ENCODE data around the gene SLC39A10. TPM values are rescaled to one million over a fixed set of nuclear protein-coding genes. Genes with fewer than 3 reads are reported as not detected.

SLC39A10 gene
- total and polyA plus RNA-seq, 2 experiments from 2014 or later = 48.0 to 82.6 TPM

DNA sequence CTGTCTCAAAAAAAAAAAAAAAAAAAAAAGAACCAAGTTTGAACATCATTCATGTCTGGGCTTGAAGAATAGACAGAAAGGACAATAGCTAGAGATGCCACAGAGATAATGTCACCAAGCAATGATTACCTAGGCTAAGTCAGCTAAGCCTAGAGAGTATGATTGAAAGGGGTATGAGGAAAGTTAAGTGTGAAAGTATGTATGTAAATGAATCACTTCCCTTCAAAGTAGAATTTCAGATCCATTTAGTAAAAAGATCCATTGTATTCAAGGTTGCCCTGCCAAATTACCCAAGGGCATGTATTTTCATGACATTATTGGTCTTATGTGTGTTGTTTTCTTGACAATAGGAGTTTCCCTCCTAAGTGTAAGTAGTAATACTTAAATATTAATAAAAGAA is 34.1 kb upstream of the SLC39A10 start:
- in situ Hi-C loops (cut with MboI) = no loop called here
- no peak overlapping the region for H3K4me3 ChIP-seq
- no peaks in the 10 kb centered on the region for H3K27me3 ChIP-seq (replicated peaks; ENCODE audit: insufficient read depth)
- peak; percentile 7 for DNase-seq
- H3K79me2 ChIP-seq (ENCODE audit: insufficient read depth) = no peaks in the 10 kb centered on the region
- H3K9me2 ChIP-seq (ENCODE audit: insufficient read depth) = no peaks in the 10 kb centered on the region
- H3K27ac ChIP-seq = no peak overlapping the region
- no peaks in the 10 kb centered on the region for H3K9me3 ChIP-seq (ENCODE audit: low read depth)
- no peak overlapping the region for H3K9ac ChIP-seq
- no peak overlapping the region for H2AFZ ChIP-seq
- TF ChIP-seq EZH2phosphoT487 (IDR thresholded peaks at IDR 0.05; ENCODE audit: insufficient read depth, low read depth) (no peak), EZH2 (IDR thresholded peaks at IDR 0.05; ENCODE audit: insufficient read depth, poor library complexity, severe bottlenecking) (no peak)
- H3F3A ChIP-seq (ENCODE audit: insufficient read depth) = peaks cover 12% of the 10 kb centered on the region
- peaks cover 28% of the 10 kb centered on the region for H3K4me1 ChIP-seq (ENCODE audit: insufficient read depth)
- no peaks in the 10 kb centered on the region for H3K36me3 ChIP-seq (ENCODE audit: low read depth)
- H4K20me1 ChIP-seq (ENCODE audit: insufficient read depth) = no peaks in the 10 kb centered on the region
- no peak overlapping the region for H3K4me2 ChIP-seq (ENCODE audit: unreplicated experiment)

DNA sequence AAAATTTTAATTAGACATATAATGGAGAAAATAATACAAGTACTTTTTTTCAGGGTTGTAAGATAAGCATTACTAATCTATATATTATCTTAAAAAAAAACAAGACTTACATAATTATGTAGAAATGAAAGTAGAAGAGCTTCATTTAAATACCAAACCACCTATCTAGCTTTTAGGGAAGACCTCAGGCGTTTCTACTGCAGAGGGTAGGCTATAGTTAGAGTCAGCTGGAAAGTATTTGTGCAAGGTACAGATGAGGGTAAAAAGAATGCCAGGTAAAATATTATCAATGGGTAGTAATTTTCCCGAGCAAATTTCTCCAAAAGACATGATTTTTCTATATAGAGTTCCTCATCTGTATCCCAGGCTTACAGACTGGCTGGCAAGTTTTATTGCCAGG is 30.5 kb upstream of the SLC39A10 start:
- no peaks in the 10 kb centered on the region for H4K20me1 ChIP-seq (ENCODE audit: insufficient read depth)
- 65 to 70% methylated on average over 2 of the region's 2 CpGs for WGBS, 2 experiments (ENCODE audit: low coverage in 1 of 2, low lambda C conversion rate in 2 of 2, missing lambda C conversion rate in 2 of 2)

DNA sequence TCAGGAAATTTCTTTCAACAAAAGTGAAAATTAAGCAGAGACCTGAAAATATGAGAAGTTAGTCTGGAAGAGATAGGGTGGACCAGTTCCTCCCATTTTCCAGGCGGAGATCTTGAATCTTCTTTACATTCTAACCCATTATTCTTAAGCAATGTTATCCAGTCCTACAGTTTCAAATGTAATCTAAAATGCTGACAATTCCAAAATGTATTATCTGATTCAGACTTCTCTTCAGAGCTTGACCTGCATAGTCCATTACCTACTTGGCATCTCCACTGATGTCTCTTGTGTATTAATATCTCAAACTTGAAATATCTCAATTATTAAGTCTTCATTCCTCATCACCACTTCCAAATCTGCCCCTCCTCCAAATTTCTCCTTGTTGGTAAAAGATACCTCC is 28.4 kb upstream of the SLC39A10 start:
- in situ Hi-C loops (cut with MboI) = no loop called here
- Histone ChIP-seq H4K20me1 (ENCODE audit: insufficient read depth) (no peaks in the 10 kb centered on the region), H3K4me1 (ENCODE audit: insufficient read depth) (peaks cover 11% of the 10 kb centered on the region), H3K9me2 (ENCODE audit: insufficient read depth) (no peaks in the 10 kb centered on the region), H3K4me3 (no peak overlapping the region), H2AFZ (no peak overlapping the region), H3K27me3 (replicated peaks; ENCODE audit: insufficient read depth) (no peaks in the 10 kb centered on the region), H3K79me2 (ENCODE audit: insufficient read depth) (no peaks in the 10 kb centered on the region), H3K36me3 (ENCODE audit: low read depth) (no peaks in the 10 kb centered on the region), H3K9me3 (ENCODE audit: low read depth) (no peaks in the 10 kb centered on the region), H3K4me2 (ENCODE audit: unreplicated experiment) (no peak overlapping the region), H3K9ac (no peak overlapping the region), H3K27ac (no peak overlapping the region), H3F3A (ENCODE audit: insufficient read depth) (peaks cover 4% of the 10 kb centered on the region; the same call in 1 of the 2 replicates)
- TF ChIP-seq EZH2phosphoT487 (IDR thresholded peaks at IDR 0.05; ENCODE audit: insufficient read depth, low read depth) = no peak
- no peak for TF ChIP-seq EZH2 (IDR thresholded peaks at IDR 0.05; ENCODE audit: insufficient read depth, poor library complexity, severe bottlenecking)
- no peak for DNase-seq
- WGBS, 2 experiments (ENCODE audit: low coverage in 1 of 2, low lambda C conversion rate in 2 of 2, missing lambda C conversion rate in 2 of 2) = 80 to 82% methylated on average over 1 of the region's 1 CpG

More for the DNA sequence above, 30.5 kb upstream of the SLC39A10 start:
- Histone ChIP-seq H3K9me2 (ENCODE audit: insufficient read depth) (no peaks in the 10 kb centered on the region), H3F3A (ENCODE audit: insufficient read depth) (peaks cover 4% of the 10 kb centered on the region; the same call in 1 of the 2 replicates), H3K27me3 (replicated peaks; ENCODE audit: insufficient read depth) (no peaks in the 10 kb centered on the region), H3K9me3 (ENCODE audit: low read depth) (no peaks in the 10 kb centered on the region), H3K27ac (no peak overlapping the region), H2AFZ (no peak overlapping the region), H3K79me2 (ENCODE audit: insufficient read depth) (no peaks in the 10 kb centered on the region), H3K4me2 (ENCODE audit: unreplicated experiment) (no peak overlapping the region), H3K4me1 (ENCODE audit: insufficient read depth) (peaks cover 11% of the 10 kb centered on the region), H3K4me3 (no peak overlapping the region), H3K36me3 (ENCODE audit: low read depth) (no peaks in the 10 kb centered on the region), H3K9ac (no peak overlapping the region)
- in situ Hi-C loops (cut with MboI) = no loop called here
- TF ChIP-seq EZH2 (IDR thresholded peaks at IDR 0.05; ENCODE audit: insufficient read depth, poor library complexity, severe bottlenecking) (no peak), EZH2phosphoT487 (IDR thresholded peaks at IDR 0.05; ENCODE audit: insufficient read depth, low read depth) (no peak)
- no peak for DNase-seq

DNA sequence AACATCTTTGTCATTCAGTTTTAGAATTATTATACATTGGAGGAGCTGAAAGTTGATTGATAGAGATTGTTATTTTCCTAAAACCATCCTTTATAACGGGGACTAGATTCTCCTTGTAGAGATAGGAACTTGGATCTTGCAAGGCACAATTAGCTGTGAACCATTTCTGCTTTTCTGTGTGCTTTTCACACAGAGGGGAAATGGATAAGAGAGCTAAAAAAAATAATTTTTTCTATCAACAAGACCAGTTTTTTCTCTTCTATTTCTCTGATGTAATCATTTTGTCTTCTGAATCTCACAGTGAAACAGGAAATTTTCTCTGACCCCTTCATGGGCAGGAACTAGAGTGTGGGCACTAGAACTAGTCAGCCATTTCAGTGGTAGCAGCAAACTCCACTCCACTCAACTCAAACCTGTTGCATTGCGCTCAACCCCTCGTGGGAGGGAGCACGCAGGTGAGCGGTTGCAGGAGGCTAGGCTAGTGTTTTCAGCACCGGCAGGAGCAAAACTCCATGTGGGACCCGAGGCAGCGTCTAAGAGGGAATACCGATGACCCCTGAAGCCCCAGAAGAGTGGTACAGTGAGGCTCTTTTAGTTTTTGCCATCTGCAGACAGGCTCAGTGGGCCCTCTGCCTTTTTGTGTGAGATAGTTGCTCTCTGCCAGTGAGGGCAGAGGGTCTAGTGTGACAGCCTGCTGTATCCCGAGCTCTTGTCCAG is 24.0 kb upstream of the SLC39A10 start:
- no peaks in the 10 kb centered on the region for H3K27me3 ChIP-seq (replicated peaks; ENCODE audit: insufficient read depth)
- H3K4me3 ChIP-seq = no peak overlapping the region
- H3K36me3 ChIP-seq (ENCODE audit: low read depth) = no peaks in the 10 kb centered on the region
- no peaks in the 10 kb centered on the region for H3K9me2 ChIP-seq (ENCODE audit: insufficient read depth)
- no peak overlapping the region for H3K27ac ChIP-seq
- H4K20me1 ChIP-seq (ENCODE audit: insufficient read depth) = no peaks in the 10 kb centered on the region
- no peaks in the 10 kb centered on the region for H3K9me3 ChIP-seq (ENCODE audit: low read depth)
- H3K4me1 ChIP-seq (ENCODE audit: insufficient read depth) = 0 out of 2 replicates have a peak, but pooled peaks cover 3% of the 10 kb centered on the region
- no peak overlapping the region for H3K4me2 ChIP-seq (ENCODE audit: unreplicated experiment)
- 88 to 92% methylated on average over 10 of the region's 10 CpGs for WGBS, 2 experiments (ENCODE audit: low coverage in 1 of 2, low lambda C conversion rate in 2 of 2, missing lambda C conversion rate in 2 of 2)
- no peak overlapping the region for H3K9ac ChIP-seq
- no peaks in the 10 kb centered on the region for H3K79me2 ChIP-seq (ENCODE audit: insufficient read depth)
- TF ChIP-seq EZH2phosphoT487 (IDR thresholded peaks at IDR 0.05; ENCODE audit: insufficient read depth, low read depth) = no peak
- H2AFZ ChIP-seq = no peak overlapping the region
- H3F3A ChIP-seq (ENCODE audit: insufficient read depth) = no peaks in the 10 kb centered on the region
- in situ Hi-C loops (cut with MboI) = no loop called here
- DNase-seq = no peak

DNA sequence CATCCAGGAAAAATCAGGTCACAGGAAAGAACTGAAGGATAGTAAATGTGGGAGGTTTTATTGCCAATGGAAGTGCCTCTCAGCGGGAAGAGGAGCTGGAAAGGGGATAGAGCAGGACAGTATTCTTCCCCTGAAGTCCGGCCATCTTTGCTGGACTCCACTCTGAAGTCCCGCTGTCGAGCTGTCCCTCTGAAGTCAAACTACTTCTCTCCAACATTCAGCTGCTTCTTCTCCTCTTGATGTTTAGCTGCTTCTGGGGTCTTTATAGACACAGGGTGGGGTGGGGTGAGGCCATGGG is 23.5 kb upstream of the SLC39A10 start:
- H3K9ac ChIP-seq = no peak overlapping the region
- no peaks in the 10 kb centered on the region for H3K9me3 ChIP-seq (ENCODE audit: low read depth)
- no peak for DNase-seq
- no peak for TF ChIP-seq EZH2 (IDR thresholded peaks at IDR 0.05; ENCODE audit: insufficient read depth, poor library complexity, severe bottlenecking)
- H3K36me3 ChIP-seq (ENCODE audit: low read depth) = no peaks in the 10 kb centered on the region
- H3K4me3 ChIP-seq = no peak overlapping the region
- H3K27ac ChIP-seq = no peak overlapping the region
- no peak overlapping the region for H3K4me2 ChIP-seq (ENCODE audit: unreplicated experiment)
- no peak overlapping the region for H2AFZ ChIP-seq
- no peaks in the 10 kb centered on the region for H3F3A ChIP-seq (ENCODE audit: insufficient read depth)
- H3K4me1 ChIP-seq (ENCODE audit: insufficient read depth) = 0 out of 2 replicates have a peak, but pooled peaks cover 3% of the 10 kb centered on the region
- 72 to 81% methylated on average over 4 of the region's 4 CpGs for WGBS, 2 experiments (ENCODE audit: low coverage in 1 of 2, low lambda C conversion rate in 2 of 2, missing lambda C conversion rate in 2 of 2)
- H4K20me1 ChIP-seq (ENCODE audit: insufficient read depth) = no peaks in the 10 kb centered on the region
- no peaks in the 10 kb centered on the region for H3K79me2 ChIP-seq (ENCODE audit: insufficient read depth)
- no peaks in the 10 kb centered on the region for H3K27me3 ChIP-seq (replicated peaks; ENCODE audit: insufficient read depth)
- in situ Hi-C loops (cut with MboI) = no loop called here
- no peaks in the 10 kb centered on the region for H3K9me2 ChIP-seq (ENCODE audit: insufficient read depth)

Data from GM23248 (cell line).